Endothelial cell of umbilical vein (primary cell): Measurements from ENCODE around the gene ECSIT. TPM values are rescaled to one million over a fixed set of nuclear protein-coding genes. Genes with fewer than 3 reads are reported as not detected.

Source experiments
- BruUV-seq: library from RNA; stranded (reverse); fragments of 400-500 nt; replicated peaks from 2 replicates; lab custom pipeline; 2021; lab: Mats Ljungman, UMichigan
- CTCF ChIA-PET: fragments of 300-600, 350-600 bp; sonication (Branson Sonifier 250); formaldehyde crosslinking; loops from one replicate; lab custom pipeline; 2021; ENCODE audit warnings: antibody characterized with exemption, inconsistent platforms; lab: Charles Lee
- POLR2A ChIA-PET: fragments of 300-600, 350-600 bp; sonication (Branson Sonifier 250); formaldehyde crosslinking; loops from one replicate; lab custom pipeline; 2021; ENCODE audit warnings: antibody characterized with exemption, inconsistent platforms; lab: Charles Lee
- DNase-seq: peaks from one replicate; pipeline ENCODE4 v3.0.0-alpha.2; 2011; ENCODE audit warnings: low read depth, low spot score
- FAIRE-seq: peaks from 2 replicates; lab custom pipeline; 2011; peaks lifted over from hg19 to GRCh38; lab: Jason Lieb, UNC
- H2AFZ ChIP-seq: 2 replicates; pipeline ENCODE4 v1.6.0; 2012; ENCODE audit warnings: low read depth, low read length, control low read depth, inconsistent platforms
- H3K27ac ChIP-seq: 2 replicates; pipeline ENCODE4 v1.5.1; 2011; ENCODE audit warnings: low read depth, mild to moderate bottlenecking, control low read depth, low read length, moderate library complexity; ENCODE audit not compliant: insufficient read depth
- H3K27me3 ChIP-seq, 2 experiments: 2 replicates each; pipeline versions ENCODE4 v1.6.0 to v1.6.1; 2011; ENCODE audit warnings: low read length in 2 of 2, mixed read lengths in 1 of 2; ENCODE audit not compliant: control insufficient read depth in 2 of 2, insufficient read depth in 2 of 2
- H3K36me3 ChIP-seq, 2 experiments: 2 replicates in 1 of 2; 3 replicates in 1 of 2; pipeline ENCODE4 v1.5.1; 2011; ENCODE audit warnings: low read length in 2 of 2, mild to moderate bottlenecking in 1 of 2, moderate library complexity in 1 of 2; ENCODE audit not compliant: control insufficient read depth in 2 of 2, insufficient read depth in 2 of 2; ENCODE audit errors: extremely low read depth in 1 of 2
- H3K4me1 ChIP-seq: 3 replicates; pipeline ENCODE4 v1.5.1; 2011; ENCODE audit warnings: mild to moderate bottlenecking, low read length; ENCODE audit not compliant: control insufficient read depth, insufficient read depth; ENCODE audit errors: extremely low read depth
- H3K4me2 ChIP-seq: 2 replicates; pipeline ENCODE4 v1.6.1; 2011; ENCODE audit warnings: low read length, control low read depth, mixed read lengths; ENCODE audit not compliant: insufficient read depth
- H3K4me3 ChIP-seq, 3 experiments: fragments of 200-600 bp in 1 of 3; sonication (generic), shearing (Covaris generic) in 1 of 3; replicated peaks in 1 of 3; 2 replicates each; pipeline ENCODE4 v1.5.1; 2011 to 2016; ENCODE audit warnings: control low read depth in 3 of 3, low read length in 3 of 3, mild to moderate bottlenecking in 2 of 3, inconsistent platforms in 1 of 3, low read depth in 1 of 3, moderate library complexity in 1 of 3; ENCODE audit not compliant: insufficient read depth in 1 of 3
- H3K79me2 ChIP-seq: 2 replicates; pipeline ENCODE4 v1.6.0; 2012; ENCODE audit warnings: low read length, inconsistent platforms; ENCODE audit not compliant: control insufficient read depth, insufficient read depth
- H3K9ac ChIP-seq: replicated peaks from 2 replicates; pipeline ENCODE3; 2011; ENCODE audit warnings: low read length, control low read depth; ENCODE audit not compliant: insufficient read depth; ENCODE audit errors: extremely low read depth
- H3K9me1 ChIP-seq: replicated peaks from 3 replicates; pipeline ENCODE4 v1.6.0; 2011; ENCODE audit warnings: mild to moderate bottlenecking, low read length; ENCODE audit not compliant: control insufficient read depth, insufficient read depth; ENCODE audit errors: extremely low read depth
- H3K9me3 ChIP-seq: replicated peaks from 2 replicates; pipeline ENCODE4 v1.5.1; 2012; ENCODE audit warnings: low read length, inconsistent platforms; ENCODE audit not compliant: control insufficient read depth, insufficient read depth
- H4K20me1 ChIP-seq: replicated peaks from 2 replicates; pipeline ENCODE3; 2011; ENCODE audit warnings: mild to moderate bottlenecking, low read length; ENCODE audit not compliant: control insufficient read depth, insufficient read depth; ENCODE audit errors: extremely low read depth
- EZH2 ChIP-seq: IDR thresholded peaks from 2 replicates; pipeline ENCODE4 v1.6.1; 2012; ENCODE audit warnings: borderline replicate concordance, low read depth, mild to moderate bottlenecking, moderate library complexity, low read length, inconsistent platforms; ENCODE audit not compliant: severe bottlenecking
- FOS ChIP-seq: IDR thresholded peaks from 2 replicates; pipeline ENCODE4 v1.6.1; 2011; ENCODE audit warnings: mild to moderate bottlenecking, low read length, moderate library complexity, borderline replicate concordance; ENCODE audit not compliant: insufficient read depth
- GATA2 ChIP-seq: IDR thresholded peaks from 2 replicates; pipeline ENCODE4 v1.7.0; 2011; ENCODE audit warnings: low read depth, mild to moderate bottlenecking, moderate library complexity, mixed read lengths, low read length; ENCODE audit not compliant: insufficient read length, insufficient read depth
- JUN ChIP-seq: IDR thresholded peaks from 2 replicates; pipeline ENCODE4 v1.6.1; 2011; ENCODE audit warnings: borderline replicate concordance, low read depth; ENCODE audit not compliant: insufficient read length, insufficient read depth
- MAX ChIP-seq: IDR thresholded peaks from 2 replicates; pipeline ENCODE4 v1.6.1; 2011; ENCODE audit not compliant: insufficient read depth, insufficient read length
- MYC ChIP-seq: IDR thresholded peaks from one replicate; pipeline ENCODE4 v1.6.1; 2011; ENCODE audit warnings: mild to moderate bottlenecking, low read depth, low read length
- POLR2A ChIP-seq: IDR thresholded peaks from 2 replicates; pipeline ENCODE4 v1.6.1; 2012; ENCODE audit warnings: low read depth, mild to moderate bottlenecking, control low read depth, low read length
- POLR2AphosphoS5 ChIP-seq: IDR thresholded peaks from 2 replicates; pipeline ENCODE4 v1.6.1; 2012; ENCODE audit warnings: low read depth, mild to moderate bottlenecking, control low read depth, low read length, moderate library complexity; ENCODE audit not compliant: insufficient read depth
- dilution Hi-C: fragments of 300-500 bp; cut with MboI; formaldehyde crosslinking; loops from one replicate; pipeline ENCODE4 v1.15.0; 2019; ENCODE audit warnings: low sequenced_read_pairs; ENCODE audit not compliant: extremely low pct_ligation_motif_present
- intact Hi-C: fragments of 100-400 bp; cut with micrococcal nuclease; formaldehyde crosslinking; loops from one replicate; pipeline ENCODE4 v1.10.0; 2022
- polyA plus RNA-seq, 4 experiments: library from polyadenylated mRNA; depleted of rRNA in 3 of 4; stranded (reverse) in 3 of 4; unstranded in 1 of 4; fragments of >200 nt; gene quantifications; 2 replicates each; pipeline versions ENCODE4 v1.2.1 to v1.2.3, GENCODE V29; 2011 to 2012; ENCODE audit warnings: missing spikeins in 1 of 4
- total RNA-seq: library from RNA; stranded (reverse); gene quantifications from 2 replicates; pipeline ENCODE4 v1.2.3, GENCODE V29; 2021
- TF ChIP-seq, protein P1 (sequence below), 2 donors: IDR thresholded peaks; 1 replicate in 1 of 2; 2 replicates in 1 of 2; pipeline ENCODE4 v1.5.1; 2011; ENCODE audit warnings: low read length in 2 of 2, mild to moderate bottlenecking in 2 of 2, moderate library complexity in 2 of 2, control low read depth in 1 of 2, inconsistent platforms in 1 of 2, low read depth in 1 of 2; ENCODE audit not compliant: insufficient read depth in 1 of 2; ENCODE audit errors: extremely low read depth in 1 of 2

ECSIT gene
- total and polyA plus RNA-seq, 2 donors (not counting 3 experiments of a cell fraction or from before 2014, with no cell fraction given) = 32.4 to 47.2 TPM

- no peaks in the 10 kb centered on the region for H3K27me3 ChIP-seq
- no peak overlapping the region for H3K9ac ChIP-seq
- DNase-seq (no peak), FAIRE-seq (no peak)
- H3K4me1 ChIP-seq = no peaks in the 10 kb centered on the region
- H3K9me1 ChIP-seq = no peaks in the 10 kb centered on the region
- H3K4me2 ChIP-seq = no peak overlapping the region
- dilution Hi-C loops = no loop called here
- TF ChIP-seq GATA2 (no peak), FOS (no peak), MAX (no peak), POLR2A (no peak), MYC (no peak), EZH2 (no peak), POLR2AphosphoS5 (no peak), JUN (no peak)
- TF ChIP-seq, protein P1, sequence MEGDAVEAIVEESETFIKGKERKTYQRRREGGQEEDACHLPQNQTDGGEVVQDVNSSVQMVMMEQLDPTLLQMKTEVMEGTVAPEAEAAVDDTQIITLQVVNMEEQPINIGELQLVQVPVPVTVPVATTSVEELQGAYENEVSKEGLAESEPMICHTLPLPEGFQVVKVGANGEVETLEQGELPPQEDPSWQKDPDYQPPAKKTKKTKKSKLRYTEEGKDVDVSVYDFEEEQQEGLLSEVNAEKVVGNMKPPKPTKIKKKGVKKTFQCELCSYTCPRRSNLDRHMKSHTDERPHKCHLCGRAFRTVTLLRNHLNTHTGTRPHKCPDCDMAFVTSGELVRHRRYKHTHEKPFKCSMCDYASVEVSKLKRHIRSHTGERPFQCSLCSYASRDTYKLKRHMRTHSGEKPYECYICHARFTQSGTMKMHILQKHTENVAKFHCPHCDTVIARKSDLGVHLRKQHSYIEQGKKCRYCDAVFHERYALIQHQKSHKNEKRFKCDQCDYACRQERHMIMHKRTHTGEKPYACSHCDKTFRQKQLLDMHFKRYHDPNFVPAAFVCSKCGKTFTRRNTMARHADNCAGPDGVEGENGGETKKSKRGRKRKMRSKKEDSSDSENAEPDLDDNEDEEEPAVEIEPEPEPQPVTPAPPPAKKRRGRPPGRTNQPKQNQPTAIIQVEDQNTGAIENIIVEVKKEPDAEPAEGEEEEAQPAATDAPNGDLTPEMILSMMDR (IDR thresholded peaks at IDR 0.05; ENCODE audit: extremely low read depth in 1 of 2, insufficient read depth in 1 of 2, low read depth in 1 of 2, low read length in 2 of 2) = no peak
- H4K20me1 ChIP-seq = no peaks in the 10 kb centered on the region
- POLR2A ChIA-PET = no interaction called here
- H3K4me3 ChIP-seq = no peak overlapping the region
- no peak overlapping the region for H2AFZ ChIP-seq
- BruUV-seq = no TSS peak
- no peaks in the 10 kb centered on the region for H3K9me3 ChIP-seq
- H3K36me3 ChIP-seq = peaks cover 0 to 19% of the 10 kb centered on the region in 2 experiments
- H3K79me2 ChIP-seq = no peaks in the 10 kb centered on the region
- CTCF ChIA-PET = no interaction called here
- intact Hi-C loops = no loop called here
- H3K27ac ChIP-seq = no peak overlapping the region
Observed at GRCh38 chr19:11549386-11549953, 20.5 kb upstream of the ECSIT start.
